ENCODE measurements around the gene UCN.
"Not testable (repeated sequence)": the region's sequence is repeated elsewhere in the genome, so short reads cannot be mapped to it uniquely, and the experiment has no call there.

DNA sequence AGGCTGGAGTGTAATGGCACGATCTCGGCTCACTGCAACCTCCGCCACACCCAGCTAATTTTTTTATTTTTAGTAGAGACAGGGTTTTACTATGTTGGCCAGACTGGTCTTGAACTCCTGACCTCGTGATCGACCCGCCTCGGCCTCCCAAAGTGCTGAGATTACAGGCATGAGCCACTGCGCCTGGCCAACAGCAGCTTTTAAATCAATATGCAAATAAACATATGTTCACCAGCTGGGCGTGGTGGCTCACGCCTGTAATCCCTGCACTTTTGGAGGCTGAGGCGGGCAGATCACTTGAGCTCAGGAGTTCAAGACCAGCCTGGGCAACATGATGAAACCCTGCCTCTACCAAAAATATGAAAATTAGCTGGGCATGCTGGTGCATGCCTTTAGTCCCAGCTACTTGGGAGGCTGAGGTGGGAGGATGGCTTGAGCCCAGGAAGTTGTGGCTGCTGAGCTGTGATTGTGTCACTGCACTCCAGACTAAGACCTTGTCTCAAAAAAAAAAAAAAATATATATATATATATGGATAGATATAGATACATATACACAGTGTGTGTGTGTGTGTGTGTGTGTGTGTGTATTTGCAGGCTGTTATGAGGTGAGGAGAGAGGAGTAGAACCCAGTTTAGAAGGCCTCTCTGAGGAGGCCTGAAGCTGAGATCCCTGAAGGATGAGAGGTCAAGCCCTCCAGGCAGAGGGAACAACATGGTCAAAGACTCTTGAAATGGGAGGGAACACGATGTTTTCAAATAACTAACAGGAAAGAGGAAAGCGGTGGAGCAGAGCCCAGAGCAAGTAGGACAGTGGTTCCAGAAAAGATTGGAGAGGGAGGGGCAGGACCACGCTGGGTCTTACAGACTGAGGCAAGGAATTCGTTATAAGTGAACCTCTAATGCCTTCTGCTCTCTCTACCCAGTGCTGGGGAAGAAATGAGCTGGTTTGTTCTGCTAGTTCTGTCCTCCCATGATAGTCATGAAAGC is 35.4 kb downstream of the UCN start:
- not testable (repeated sequence) for TF ChIP-seq POLR2A (IDR thresholded peaks at IDR 0.05; ENCODE audit: low read length); GATA1 (IDR thresholded peaks at IDR 0.05; ENCODE audit: low read depth, low read length)

Data from erythroblast (primary cell).